IMR-90 (cell line): ENCODE measurements around the gene GPC6. TPM values are rescaled to one million over a fixed set of nuclear protein-coding genes. Genes with fewer than 3 reads are reported as not detected.

ENCODE experiments used
- ATAC-seq: fragments of 200-7000 bp; cut with Tn5 transposase; 2 replicates; pipeline ENCODE4 v1.9.1; 2020; ENCODE audit warnings: low read depth, mild to moderate bottlenecking, moderate library complexity
- BruUV-seq: library from RNA; stranded (reverse); fragments of 400-500 nt; replicated peaks from 2 replicates; lab custom pipeline; 2021; lab: Mats Ljungman, UMichigan
- CTCF ChIA-PET: fragments of 300-600 bp; formaldehyde crosslinking; extraction: SDS; loops from one replicate; lab custom pipeline; 2021; ENCODE audit warnings: antibody characterized with exemption; lab: Yijun Ruan, JAX
- POLR2A ChIA-PET: fragments of 300-600 bp; sonication (Branson Sonifier 250); formaldehyde crosslinking; loops from one replicate; lab custom pipeline; 2022; ENCODE audit warnings: antibody characterized with exemption; ENCODE audit not compliant: unreplicated experiment; lab: Charles Lee
- DNase-seq: peaks from one replicate; pipeline ENCODE4 v3.0.0; 2013
- H2AFZ ChIP-seq: replicated peaks from 2 replicates; pipeline ENCODE3; 2013; ENCODE audit warnings: low read length, mild to moderate bottlenecking; ENCODE audit not compliant: poor library complexity
- H2AK5ac ChIP-seq: 2 replicates; pipeline ENCODE4 v1.6.1; 2013; ENCODE audit warnings: low read depth, low read length, inconsistent platforms
- H2AK9ac ChIP-seq: replicated peaks from 2 replicates; pipeline ENCODE3; 2013; ENCODE audit warnings: mild to moderate bottlenecking, low read depth, low read length, moderate library complexity; ENCODE audit not compliant: poor library complexity
- H2BK120ac ChIP-seq: 2 replicates; pipeline ENCODE4 v1.6.1; 2013; ENCODE audit warnings: low read depth, low read length, inconsistent platforms
- H2BK15ac ChIP-seq: 3 replicates; pipeline ENCODE4 v1.6.1; 2013; ENCODE audit warnings: low read depth, low read length, inconsistent platforms
- H2BK20ac ChIP-seq: 2 replicates; pipeline ENCODE4 v1.6.1; 2013; ENCODE audit warnings: low read depth, mild to moderate bottlenecking, inconsistent platforms, low read length, moderate library complexity
- H2BK5ac ChIP-seq: 2 replicates; pipeline ENCODE4 v1.6.1; 2013; ENCODE audit warnings: mild to moderate bottlenecking, low read depth, low read length, inconsistent platforms; ENCODE audit not compliant: poor library complexity, severe bottlenecking
- H3K14ac ChIP-seq: replicated peaks from 2 replicates; pipeline ENCODE4 v1.6.1; 2013; ENCODE audit warnings: low read depth, low read length, inconsistent platforms
- H3K18ac ChIP-seq: 2 replicates; pipeline ENCODE4 v1.6.1; 2013; ENCODE audit warnings: low read depth, low read length, control low read depth
- H3K23ac ChIP-seq: 2 replicates; pipeline ENCODE4 v1.6.1; 2013; ENCODE audit warnings: low read depth, low read length, inconsistent platforms
- H3K27ac ChIP-seq: 2 replicates; pipeline ENCODE4 v1.5.1; 2013; ENCODE audit warnings: mild to moderate bottlenecking, control low read depth, low read length; ENCODE audit not compliant: insufficient read depth
- H3K27me3 ChIP-seq: 2 replicates; pipeline ENCODE4 v1.6.1; 2013; ENCODE audit warnings: low read length; ENCODE audit not compliant: control insufficient read depth, insufficient read depth
- H3K36me3 ChIP-seq: 2 replicates; pipeline ENCODE4 v1.6.1; 2013; ENCODE audit warnings: low read length, mixed read lengths; ENCODE audit not compliant: control insufficient read depth, insufficient read depth
- H3K4ac ChIP-seq: 2 replicates; pipeline ENCODE4 v1.6.1; 2013; ENCODE audit warnings: low read depth, low read length, inconsistent platforms
- H3K4me1 ChIP-seq: 2 replicates; pipeline ENCODE4 v1.6.1; 2013; ENCODE audit warnings: low read length, mixed read lengths; ENCODE audit not compliant: control insufficient read depth, insufficient read depth
- H3K4me2 ChIP-seq: 2 replicates; pipeline ENCODE4 v1.6.1; 2013; ENCODE audit warnings: low read depth, mild to moderate bottlenecking, control low read depth, low read length, moderate library complexity
- H3K4me3 ChIP-seq: 2 replicates; pipeline ENCODE4 v1.5.1; 2013; ENCODE audit warnings: low read depth, mild to moderate bottlenecking, control low read depth, low read length, moderate library complexity; ENCODE audit not compliant: insufficient read depth
- H3K56ac ChIP-seq: 2 replicates; pipeline ENCODE4 v1.6.1; 2013; ENCODE audit warnings: low read length, inconsistent platforms; ENCODE audit not compliant: insufficient read depth; ENCODE audit errors: extremely low read depth
- H3K79me1 ChIP-seq, 2 experiments: 2 replicates each; pipeline ENCODE4 v1.6.1; 2013; ENCODE audit warnings: low read length in 2 of 2, inconsistent platforms in 1 of 2, low read depth in 1 of 2
- H3K9ac ChIP-seq: 2 replicates; pipeline ENCODE4 v1.6.1; 2013; ENCODE audit warnings: low read depth, low read length, control low read depth
- H3K9me1 ChIP-seq: 2 replicates; pipeline ENCODE4 v1.6.1; 2013; ENCODE audit warnings: low read length, inconsistent platforms; ENCODE audit not compliant: insufficient read depth
- H3K9me3 ChIP-seq: 2 replicates; pipeline ENCODE4 v1.6.1; 2013; ENCODE audit warnings: low read length; ENCODE audit not compliant: control insufficient read depth, insufficient read depth
- H4K20me1 ChIP-seq: 2 replicates; pipeline ENCODE4 v1.6.1; 2013; ENCODE audit warnings: low read length, inconsistent platforms; ENCODE audit not compliant: insufficient read depth
- H4K5ac ChIP-seq: 2 replicates; pipeline ENCODE4 v1.6.1; 2013; ENCODE audit warnings: mild to moderate bottlenecking, low read depth, low read length, control low read depth
- H4K8ac ChIP-seq, 2 experiments: 2 replicates each; pipeline ENCODE4 v1.6.1; 2013; ENCODE audit warnings: low read depth in 2 of 2, low read length in 2 of 2, control low read depth in 1 of 2, inconsistent platforms in 1 of 2
- H4K91ac ChIP-seq: 2 replicates; pipeline ENCODE4 v1.6.1; 2013; ENCODE audit warnings: low read depth, low read length, inconsistent platforms; ENCODE audit not compliant: insufficient read depth
- BHLHE40 ChIP-seq: fragments of 150-350 bp; IDR thresholded peaks from 2 replicates; pipeline ENCODE4 v1.6.1; 2016; ENCODE audit warnings: mild to moderate bottlenecking, low read depth, low read length
- CEBPB ChIP-seq: IDR thresholded peaks from 2 replicates; pipeline ENCODE4 v1.6.1; 2012; ENCODE audit warnings: low read depth, low read length, improper control_type of control experiment
- CHD1 ChIP-seq: IDR thresholded peaks from 2 replicates; pipeline ENCODE4 v1.6.1; 2012; ENCODE audit warnings: low read depth, low read length, improper control_type of control experiment
- CTCF ChIP-seq: conservative IDR thresholded peaks from 2 replicates; pipeline ENCODE4 v1.5.1; 2012; ENCODE audit warnings: mild to moderate bottlenecking, low read depth, low read length, improper control_type of control experiment
- MAFK ChIP-seq: IDR thresholded peaks from 2 replicates; pipeline ENCODE4 v1.6.1; 2012; ENCODE audit warnings: low read depth, low read length, improper control_type of control experiment
- MAZ ChIP-seq: IDR thresholded peaks from 2 replicates; pipeline ENCODE4 v1.6.1; 2012; ENCODE audit warnings: low read depth, mild to moderate bottlenecking, low read length, improper control_type of control experiment, moderate library complexity, borderline replicate concordance
- MXI1 ChIP-seq: IDR thresholded peaks from 2 replicates; pipeline ENCODE4 v1.6.1; 2012; ENCODE audit warnings: low read depth, mild to moderate bottlenecking, low read length, moderate library complexity, borderline replicate concordance
- NFE2L2 ChIP-seq: fragments of 150-350 bp; IDR thresholded peaks from 2 replicates; pipeline ENCODE4 v1.6.1; 2016; ENCODE audit warnings: low read depth, mild to moderate bottlenecking, low read length
- POLR2A ChIP-seq: IDR thresholded peaks from 2 replicates; pipeline ENCODE4 v1.6.1; 2012; ENCODE audit warnings: mild to moderate bottlenecking, low read depth, low read length
- SMC3 ChIP-seq: fragments of 150-350 bp; IDR thresholded peaks from 2 replicates; pipeline ENCODE4 v1.6.1; 2016; ENCODE audit warnings: low read depth, mild to moderate bottlenecking, antibody characterized with exemption, low read length, moderate library complexity
- USF2 ChIP-seq: fragments of 150-350 bp; IDR thresholded peaks from 2 replicates; pipeline ENCODE4 v1.6.1; 2017; ENCODE audit warnings: mild to moderate bottlenecking, antibody characterized with exemption, low read length, low read depth
- WGBS, 2 experiments: methylation state at CpG; one replicate each; pipeline versions ENCODE4 v1.1.5 to v1.1.7; 2013; ENCODE audit warnings: missing lambda C conversion rate in 2 of 2; ENCODE audit not compliant: insufficient read length in 1 of 2; ENCODE audit errors: extremely low coverage in 2 of 2; 5-methylcytosine and 5-hydroxymethylcytosine counted together
- dilution Hi-C: fragments of 300-500 bp; cut with HindIII; formaldehyde crosslinking; loops from one replicate; pipeline ENCODE4 v1.14.3; 2018; ENCODE audit warnings: low sequenced_read_pairs; ENCODE audit not compliant: unreplicated experiment
- in situ Hi-C: fragments of 300-500 bp; cut with MboI; formaldehyde crosslinking; loops from 3 replicates; pipeline ENCODE4 v1.14.3; 2019; ENCODE audit warnings: low sequenced_read_pairs, inconsistent platforms, mixed read lengths
- intact Hi-C: fragments of 100-400 bp; cut with micrococcal nuclease; formaldehyde crosslinking; loops from 2 replicates; pipeline ENCODE4 v1.10.0; 2022
- polyA plus RNA-seq, 3 experiments: library from polyadenylated mRNA; depleted of rRNA; stranded (reverse); fragments of >200 nt; gene quantifications; 2 replicates each; pipeline ENCODE4 v1.2.3, GENCODE V29; 2012; ENCODE audit warnings: low replicate concordance in 1 of 3
- total RNA-seq: library from RNA; depleted of rRNA; stranded (reverse); fragments of >200 nt; gene quantifications from 2 replicates; pipeline ENCODE4 v1.2.3, GENCODE V29; 2012

Gene GPC6
- total and polyA plus RNA-seq, 2 of the 4 experiments (the other 2 are of a cell fraction) = 14.9 to 39.4 TPM

- H4K91ac ChIP-seq = no peak overlapping the region
- no peak overlapping the region for H3K4me2 ChIP-seq
- no peak for DNase-seq
- H3K9ac ChIP-seq = no peak overlapping the region
- intact Hi-C loops = no loop called here
- H3K27me3 ChIP-seq = no peaks in the 10 kb centered on the region
- no peaks in the 10 kb centered on the region for H3K9me3 ChIP-seq
- POLR2A ChIA-PET = no interaction called here
- no peak overlapping the region for H3K14ac ChIP-seq
- no CpG with 5 or more reads among the region's 1 CpG for WGBS, 2 experiments
- H3K27ac ChIP-seq = no peak overlapping the region
- H4K20me1 ChIP-seq = no peaks in the 10 kb centered on the region
- no peaks in the 10 kb centered on the region for H3K36me3 ChIP-seq
- H2AFZ ChIP-seq = no peak overlapping the region
- no peak overlapping the region for H3K4me3 ChIP-seq
- H3K79me1 ChIP-seq = no peaks in the 10 kb centered on the region
- H2BK5ac ChIP-seq = no peak overlapping the region
- H3K18ac ChIP-seq = no peak overlapping the region
- CTCF ChIA-PET = no interaction called here
- H2AK9ac ChIP-seq = no peak overlapping the region
- no peaks in the 10 kb centered on the region for H3K4me1 ChIP-seq
- H3K4ac ChIP-seq = no peak overlapping the region
- no peak for ATAC-seq
- in situ Hi-C loops = no loop called here
- no peak overlapping the region for H2BK15ac ChIP-seq
- H3K9me1 ChIP-seq = no peaks in the 10 kb centered on the region
- no peak overlapping the region for H2BK20ac ChIP-seq
- no TSS peak for BruUV-seq
- no peak for TF ChIP-seq POLR2A
- TF ChIP-seq CHD1 = no peak
- no peak for TF ChIP-seq CTCF
- TF ChIP-seq CEBPB = no peak
- TF ChIP-seq USF2 = no peak
- TF ChIP-seq NFE2L2 = no peak
- TF ChIP-seq MAFK = no peak
- no peak for TF ChIP-seq BHLHE40
- TF ChIP-seq MAZ = no peak
- TF ChIP-seq SMC3 = no peak
- no peak for TF ChIP-seq MXI1
- no peak overlapping the region for H2AK5ac ChIP-seq
- no peak overlapping the region for H4K8ac ChIP-seq
- H3K56ac ChIP-seq = no peak overlapping the region
- no peak overlapping the region for H3K23ac ChIP-seq
- H2BK120ac ChIP-seq = no peak overlapping the region
- H4K5ac ChIP-seq = no peak overlapping the region
- dilution Hi-C loops = no loop called here
Observed at GRCh38 chr13:94033098-94033497, 806.5 kb downstream of the GPC6 start.
